Renal cortex interstitium (tissue), 11 donors: Measurements from ENCODE around the gene LILRB2. TPM values are rescaled to one million over a fixed set of nuclear protein-coding genes. Genes with fewer than 3 reads are reported as not detected.
"Not testable (repeated sequence)": the region's sequence is repeated elsewhere in the genome, so short reads cannot be mapped to it uniquely, and the experiment has no call there.

Source experiments
- DNase-seq, 11 donors: peaks; one replicate each; pipeline ENCODE4 v3.0.0-alpha.2; 2013; ENCODE audit warnings: low read depth in 9 of 11, low spot score in 4 of 11; ENCODE audit errors: extremely low read depth in 1 of 11
- polyA plus RNA-seq, 3 donors: library from polyadenylated mRNA; unstranded; fragments of 120-200 nt; gene quantifications; one replicate each; pipeline ENCODE4 v1.2.1, GENCODE V29; 2013; ENCODE audit not compliant: insufficient read length in 3 of 3

LILRB2 gene
- polyA plus RNA-seq, 3 donors: 0.84 to 2.8 (median 1.7) TPM

DNA sequence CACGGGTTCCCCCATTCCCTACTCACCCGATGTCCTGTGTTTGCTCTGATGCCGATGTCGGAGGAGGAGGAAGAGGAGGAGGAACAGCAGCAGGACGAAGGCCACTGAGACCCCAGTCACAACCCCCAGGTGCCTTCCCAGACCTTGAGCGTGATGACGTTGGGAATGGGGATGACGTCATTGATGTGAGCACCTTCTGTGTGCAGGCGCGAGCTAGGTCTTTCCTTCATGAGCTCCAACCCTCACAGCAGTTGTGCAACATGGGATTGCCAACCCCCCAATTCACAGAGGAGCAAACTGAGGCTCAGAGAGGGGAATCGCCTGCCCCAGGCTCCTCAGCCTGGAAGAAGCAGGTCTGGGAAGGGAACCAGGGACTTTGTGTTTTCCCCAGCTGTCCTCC lies 28.1 kb downstream of the LILRB2 start:
- DNase-seq: no peak

- DNase-seq: no peak
These were observed 28.7 kb downstream of the LILRB2 start for GRCh38 chr19:54252243-54252642.

GRCh38 chr19:54248016-54248601 lies 32.8 kb downstream of the LILRB2 start:
- DNase-seq: no peak

DNA sequence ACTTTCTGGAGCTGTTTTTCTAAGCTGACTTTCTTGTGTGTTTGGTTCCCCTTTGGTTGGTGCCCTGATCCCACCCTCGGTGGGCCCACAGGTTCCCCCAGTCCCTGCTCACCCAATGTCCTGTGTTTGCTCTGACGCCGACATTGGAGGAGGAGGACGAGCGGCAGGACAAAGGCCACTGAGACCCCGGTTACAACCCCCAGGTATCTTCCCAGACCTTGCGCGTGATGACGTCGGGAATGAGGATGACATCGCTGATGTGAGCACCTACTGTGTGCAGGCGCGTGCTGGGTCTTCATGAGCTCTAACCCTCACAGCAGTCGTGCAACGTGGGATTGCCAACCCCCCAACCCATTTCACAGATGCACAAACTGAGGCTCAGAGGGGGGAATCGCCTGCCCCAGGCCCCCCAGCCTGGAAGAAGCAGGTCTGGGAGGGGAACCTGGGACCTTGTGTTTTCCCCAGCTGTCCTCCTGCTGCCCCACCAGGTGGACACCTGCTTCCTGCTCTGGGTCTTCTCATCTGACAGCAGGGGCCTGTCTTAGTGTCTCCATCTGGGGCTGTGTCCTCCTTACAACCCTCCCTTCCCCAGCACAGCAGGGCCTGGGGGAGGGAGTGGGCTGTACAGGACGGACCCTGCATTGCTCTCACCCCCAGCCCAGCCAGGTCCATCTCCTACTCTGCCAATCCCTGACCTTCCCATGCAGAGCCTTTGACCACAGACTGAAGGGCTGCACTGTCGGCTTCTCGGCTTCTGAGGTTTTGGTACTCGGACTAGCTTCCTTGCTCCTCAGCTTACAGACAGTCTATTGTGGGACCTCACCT lies 33.6 kb downstream of the LILRB2 start:
- DNase-seq: no peak

GRCh38 chr19:54245936-54246335 lies 35.0 kb downstream of the LILRB2 start:
- DNase-seq: no peak

- DNase-seq: not testable (repeated sequence)
These were observed 37.1 kb downstream of the LILRB2 start for GRCh38 chr19:54243809-54244208.

DNA sequence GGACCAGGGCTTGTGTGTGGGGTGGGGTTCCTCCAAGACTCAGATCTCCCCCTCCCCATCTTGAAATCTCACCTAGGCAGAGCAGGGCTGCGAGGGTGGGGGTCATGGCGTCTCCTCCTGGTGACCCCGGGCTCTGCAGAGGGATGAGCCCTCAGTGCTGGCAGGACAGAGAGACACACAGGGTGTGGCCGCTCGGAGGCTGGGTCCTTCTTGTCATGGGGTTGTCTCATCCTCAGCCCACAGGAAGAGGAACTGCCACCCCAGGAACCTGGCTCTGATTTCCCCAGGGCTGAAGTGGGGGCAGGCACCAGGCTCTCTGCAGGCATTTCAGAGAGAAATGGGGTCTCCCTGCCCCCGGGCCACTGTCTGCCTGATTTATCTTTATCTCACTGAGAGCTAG lies 38.3 kb downstream of the LILRB2 start, which contains the start of gene LILRA6:
TSS of gene LILRA6 (minus strand) at position 145 of the 400 bp plus-strand sequence.
- not testable (repeated sequence) for DNase-seq

DNA sequence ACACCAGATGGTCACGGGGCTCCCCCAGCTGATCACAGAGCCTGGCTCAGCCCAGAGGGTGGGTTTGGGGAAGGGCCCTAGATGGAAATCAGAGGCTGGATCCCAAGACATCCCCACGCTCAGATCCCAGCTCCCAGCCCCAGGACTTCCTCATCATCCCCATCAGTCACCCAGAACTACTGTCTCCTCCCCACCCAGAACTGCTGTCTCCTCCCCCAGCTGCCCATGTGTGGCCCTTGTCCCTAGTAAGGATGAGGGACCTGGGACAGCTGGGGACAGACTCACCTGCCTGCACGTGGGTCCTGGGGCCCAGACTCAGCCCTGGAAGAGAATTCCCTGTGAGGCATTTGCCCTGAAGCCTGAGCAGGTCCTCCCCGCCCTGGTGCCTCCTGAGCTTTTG lies 38.7 kb downstream of the LILRB2 start:
- DNase-seq: not testable (repeated sequence)

DNA sequence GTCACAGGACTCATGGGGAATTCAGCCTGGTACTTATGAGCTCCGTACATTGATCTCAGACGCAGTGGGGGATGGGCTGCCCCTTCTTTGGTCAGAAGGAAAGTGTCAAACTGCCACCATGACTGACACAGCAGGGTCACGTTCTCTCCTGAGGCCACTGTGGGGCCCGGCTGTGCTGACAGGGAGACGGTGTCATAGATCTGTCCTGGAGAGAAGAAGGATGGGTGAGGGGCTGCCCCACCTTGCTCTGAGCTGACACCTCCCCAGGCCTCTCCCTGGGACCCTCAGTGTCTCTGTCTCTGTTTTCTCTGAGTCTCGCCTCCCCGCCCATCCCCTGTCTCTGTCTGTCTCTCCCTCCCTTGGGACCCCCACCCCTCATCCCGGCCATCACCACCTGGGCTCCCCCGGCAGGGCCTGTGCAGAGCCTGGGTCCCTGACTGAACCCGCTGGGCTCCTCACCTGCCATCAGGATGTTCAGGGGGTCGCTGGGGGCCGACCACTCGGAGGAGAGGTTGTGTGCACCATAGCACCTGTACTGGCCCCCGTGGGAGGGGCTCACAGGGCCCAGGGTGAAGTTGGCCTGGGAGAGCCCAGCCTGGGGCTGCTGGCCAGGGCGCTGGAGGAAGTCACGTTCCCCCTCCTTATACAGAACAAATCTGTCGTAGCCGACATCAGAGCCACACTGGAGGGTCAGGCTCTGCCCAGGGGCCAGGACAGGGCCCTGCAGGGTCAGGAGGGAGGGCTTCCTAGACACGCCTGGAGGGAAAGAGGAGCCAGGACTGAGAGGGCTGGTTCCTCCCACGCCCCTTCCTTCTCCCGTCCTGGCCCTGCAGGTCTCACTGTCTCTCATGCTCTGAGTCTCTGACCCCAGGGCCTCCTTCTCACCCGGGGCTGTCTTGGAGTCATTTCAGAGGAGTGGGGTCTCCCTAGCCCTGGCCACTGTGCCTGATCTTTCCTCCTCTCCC lies 40.3 kb downstream of the LILRB2 start:
- DNase-seq: not testable (repeated sequence)

GRCh38 chr19:54239491-54240371 lies 41.2 kb downstream of the LILRB2 start:
- not testable (repeated sequence) for DNase-seq

DNA sequence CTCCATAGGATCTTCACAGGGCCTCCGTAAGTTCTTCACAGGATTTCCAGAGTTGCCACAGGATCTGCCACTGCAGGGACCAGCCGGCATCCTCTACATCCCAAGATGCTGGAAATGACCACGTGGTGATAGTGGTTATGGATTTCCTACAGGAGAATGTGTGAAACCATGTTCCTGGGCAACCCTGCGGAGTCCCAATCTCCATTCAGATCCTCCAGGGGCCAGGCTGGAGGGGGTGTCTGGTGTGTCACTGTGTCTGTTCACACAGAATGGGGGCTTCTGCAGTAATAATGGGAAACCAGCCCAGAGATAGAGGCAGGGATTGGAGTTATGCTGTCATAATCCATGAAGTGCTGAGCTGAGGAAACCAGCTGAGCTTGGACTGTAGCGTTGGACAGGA lies 47.0 kb downstream of the LILRB2 start:
- DNase-seq: no peak

GRCh38 chr19:54231077-54231931 lies 49.6 kb downstream of the LILRB2 start:
- DNase-seq: peak in 10 of 11 donors; percentile 45 to 77 (median 67)

DNA sequence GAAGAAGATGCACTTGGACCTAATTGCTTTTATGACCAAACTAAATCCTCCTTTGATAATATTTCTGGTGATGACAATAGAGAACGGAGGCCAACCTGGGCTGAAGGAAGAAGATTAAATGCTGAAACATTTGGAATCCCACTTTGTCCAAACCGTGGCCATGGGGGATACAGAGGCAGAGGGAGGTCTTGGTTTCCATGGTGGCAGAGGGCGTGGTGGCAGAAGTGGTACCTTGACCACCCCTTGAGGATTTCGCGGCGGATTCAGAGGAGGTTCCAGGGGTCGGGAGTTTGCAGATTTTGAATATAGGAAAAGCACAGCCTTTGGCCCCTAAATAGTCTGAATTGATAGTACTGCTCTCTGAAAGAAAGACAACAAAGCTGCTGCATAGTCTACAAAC lies 50.9 kb downstream of the LILRB2 start:
- no peak for DNase-seq

- no peak for DNase-seq
These were observed 51.8 kb downstream of the LILRB2 start for GRCh38 chr19:54229146-54229545.

GRCh38 chr19:54224619-54225018 lies 56.3 kb downstream of the LILRB2 start:
- DNase-seq: not testable (repeated sequence)

- DNase-seq: not testable (repeated sequence)
These were observed 57.0 kb downstream of the LILRB2 start for GRCh38 chr19:54223937-54224281.
